Neural cell (in vitro differentiated cells): ENCODE data around the gene RAC2.

ENCODE experiments used
- CTCF ChIP-seq: fragments of 450-650 bp; IDR thresholded peaks from 2 replicates; pipeline ENCODE4 v1.5.1; 2014; ENCODE audit warnings: antibody characterized with exemption, mild to moderate bottlenecking, moderate library complexity; ENCODE audit not compliant: poor library complexity, severe bottlenecking
- EP300 ChIP-seq: fragments of 450-650 bp; conservative IDR thresholded peaks from 2 replicates; pipeline ENCODE4 v1.6.1; 2014; ENCODE audit warnings: antibody characterized with exemption, mild to moderate bottlenecking, moderate library complexity; ENCODE audit not compliant: poor library complexity, severe bottlenecking
- EZH2 ChIP-seq: fragments of 200-600, 300-800 bp; shearing (Covaris generic), sonication (generic); IDR thresholded peaks from 2 replicates; pipeline ENCODE4 v1.6.1; 2014; ENCODE audit warnings: antibody characterized with exemption, low read length, borderline replicate concordance, mild to moderate bottlenecking; ENCODE audit not compliant: insufficient read depth, poor library complexity, severe bottlenecking
- MXI1 ChIP-seq: fragments of 450-650 bp; conservative IDR thresholded peaks from 2 replicates; pipeline ENCODE4 v1.6.1; 2014; ENCODE audit warnings: antibody characterized with exemption, mild to moderate bottlenecking; ENCODE audit not compliant: poor library complexity, severe bottlenecking
- POLR2AphosphoS5 ChIP-seq: IDR thresholded peaks from 2 replicates; pipeline ENCODE4 v1.6.1; 2012
- RAD21 ChIP-seq: fragments of 450-650 bp; conservative IDR thresholded peaks from 2 replicates; pipeline ENCODE4 v1.6.1; 2014; ENCODE audit warnings: antibody characterized with exemption, mild to moderate bottlenecking, moderate library complexity
- SMC3 ChIP-seq: fragments of 450-650 bp; conservative IDR thresholded peaks from 2 replicates; pipeline ENCODE4 v1.6.1; 2014; ENCODE audit warnings: antibody characterized with exemption, mild to moderate bottlenecking, moderate library complexity; ENCODE audit not compliant: poor library complexity
- TAF1 ChIP-seq: IDR thresholded peaks from 2 replicates; pipeline ENCODE4 v1.6.1; 2012; ENCODE audit warnings: low read depth
- TF ChIP-seq, protein P1 (sequence below): IDR thresholded peaks from 2 replicates; pipeline ENCODE4 v1.6.1; 2012; ENCODE audit warnings: borderline replicate concordance

DNA sequence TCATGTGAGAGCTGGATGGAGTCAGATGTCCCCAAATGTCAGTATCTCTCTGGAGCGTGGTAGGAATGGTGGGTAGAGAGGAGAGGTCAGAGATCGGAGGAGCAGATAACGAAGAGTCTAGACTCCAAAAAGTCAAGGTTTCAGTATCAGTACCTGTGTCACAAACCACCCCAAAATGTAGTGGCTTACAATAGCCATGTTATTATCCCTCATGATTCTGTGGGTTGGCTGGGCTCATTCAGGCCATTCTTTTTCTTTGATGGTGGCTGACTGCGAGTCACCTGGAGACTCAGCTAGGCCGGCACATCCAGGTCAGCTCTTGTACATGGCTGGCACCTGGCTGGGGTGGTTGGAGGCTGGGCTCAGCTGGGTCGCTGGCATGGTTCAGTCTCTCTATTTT lies 24.5 kb downstream of the RAC2 start:
- TF ChIP-seq TAF1: no peak
- no peak for TF ChIP-seq CTCF
- no peak for TF ChIP-seq SMC3
- no peak for TF ChIP-seq EP300
- no peak for TF ChIP-seq EZH2
- TF ChIP-seq, protein P1, sequence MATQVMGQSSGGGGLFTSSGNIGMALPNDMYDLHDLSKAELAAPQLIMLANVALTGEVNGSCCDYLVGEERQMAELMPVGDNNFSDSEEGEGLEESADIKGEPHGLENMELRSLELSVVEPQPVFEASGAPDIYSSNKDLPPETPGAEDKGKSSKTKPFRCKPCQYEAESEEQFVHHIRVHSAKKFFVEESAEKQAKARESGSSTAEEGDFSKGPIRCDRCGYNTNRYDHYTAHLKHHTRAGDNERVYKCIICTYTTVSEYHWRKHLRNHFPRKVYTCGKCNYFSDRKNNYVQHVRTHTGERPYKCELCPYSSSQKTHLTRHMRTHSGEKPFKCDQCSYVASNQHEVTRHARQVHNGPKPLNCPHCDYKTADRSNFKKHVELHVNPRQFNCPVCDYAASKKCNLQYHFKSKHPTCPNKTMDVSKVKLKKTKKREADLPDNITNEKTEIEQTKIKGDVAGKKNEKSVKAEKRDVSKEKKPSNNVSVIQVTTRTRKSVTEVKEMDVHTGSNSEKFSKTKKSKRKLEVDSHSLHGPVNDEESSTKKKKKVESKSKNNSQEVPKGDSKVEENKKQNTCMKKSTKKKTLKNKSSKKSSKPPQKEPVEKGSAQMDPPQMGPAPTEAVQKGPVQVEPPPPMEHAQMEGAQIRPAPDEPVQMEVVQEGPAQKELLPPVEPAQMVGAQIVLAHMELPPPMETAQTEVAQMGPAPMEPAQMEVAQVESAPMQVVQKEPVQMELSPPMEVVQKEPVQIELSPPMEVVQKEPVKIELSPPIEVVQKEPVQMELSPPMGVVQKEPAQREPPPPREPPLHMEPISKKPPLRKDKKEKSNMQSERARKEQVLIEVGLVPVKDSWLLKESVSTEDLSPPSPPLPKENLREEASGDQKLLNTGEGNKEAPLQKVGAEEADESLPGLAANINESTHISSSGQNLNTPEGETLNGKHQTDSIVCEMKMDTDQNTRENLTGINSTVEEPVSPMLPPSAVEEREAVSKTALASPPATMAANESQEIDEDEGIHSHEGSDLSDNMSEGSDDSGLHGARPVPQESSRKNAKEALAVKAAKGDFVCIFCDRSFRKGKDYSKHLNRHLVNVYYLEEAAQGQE: no peak
- TF ChIP-seq RAD21: no peak
- no peak for TF ChIP-seq POLR2AphosphoS5
- no peak for TF ChIP-seq MXI1
